Osteoblast (primary cell): ENCODE measurements around the gene CKM. TPM values are rescaled to one million over a fixed set of nuclear protein-coding genes. Genes with fewer than 3 reads are reported as not detected.
"Not testable (repeated sequence)": the region's sequence is repeated elsewhere in the genome, so short reads cannot be mapped to it uniquely, and the experiment has no call there.

Experiments used
- DNase-seq: peaks from one replicate; pipeline ENCODE4 v3.0.0; 2011; ENCODE audit warnings: low spot score, mixed read lengths; ENCODE audit not compliant: insufficient read length; ENCODE audit errors: missing footprints
- H2AFZ ChIP-seq: 2 replicates; pipeline ENCODE4 v1.6.0; 2011; ENCODE audit warnings: mild to moderate bottlenecking, low read length
- H3K27ac ChIP-seq: 2 replicates; pipeline ENCODE4 v1.5.1; 2011; ENCODE audit warnings: mild to moderate bottlenecking, low read depth, low read length, moderate library complexity
- H3K27me3 ChIP-seq: 2 replicates; pipeline ENCODE4 v1.6.0; 2012; ENCODE audit warnings: mild to moderate bottlenecking, control low read depth, inconsistent platforms, low read length, moderate library complexity; ENCODE audit not compliant: insufficient read depth
- H3K36me3 ChIP-seq: 2 replicates; pipeline ENCODE4 v1.5.1; 2011; ENCODE audit warnings: mild to moderate bottlenecking, low read length, control low read depth, moderate library complexity; ENCODE audit not compliant: insufficient read depth
- H3K4me1 ChIP-seq: 2 replicates; pipeline ENCODE4 v1.5.1; 2011; ENCODE audit warnings: mild to moderate bottlenecking, low read length, control low read depth, moderate library complexity; ENCODE audit not compliant: insufficient read depth
- H3K4me2 ChIP-seq: 2 replicates; pipeline ENCODE4 v1.6.0; 2011; ENCODE audit warnings: mild to moderate bottlenecking, low read length; ENCODE audit not compliant: insufficient read depth
- H3K4me3 ChIP-seq: fragments of 200-600 bp; sonication (generic); 3 replicates; pipeline ENCODE4 v1.5.1; 2012; ENCODE audit warnings: mild to moderate bottlenecking, low read length, inconsistent platforms; ENCODE audit not compliant: insufficient read depth
- H3K79me2 ChIP-seq: 2 replicates; pipeline ENCODE4 v1.6.0; 2012; ENCODE audit warnings: mild to moderate bottlenecking, low read length, control low read depth, inconsistent platforms; ENCODE audit not compliant: insufficient read depth
- H3K9me3 ChIP-seq: 2 replicates; pipeline ENCODE4 v1.5.1; 2011; ENCODE audit warnings: low read depth, low read length, control low read depth
- H4K20me1 ChIP-seq: 2 replicates; pipeline ENCODE4 v1.6.0; 2012; ENCODE audit warnings: mild to moderate bottlenecking, low read length, control low read depth; ENCODE audit not compliant: insufficient read depth
- CTCF ChIP-seq: IDR thresholded peaks from 2 replicates; pipeline ENCODE4 v1.5.1; 2011; ENCODE audit warnings: mild to moderate bottlenecking, low read depth, low read length, moderate library complexity; ENCODE audit errors: extremely low read depth
- total RNA-seq: library from RNA; depleted of rRNA; stranded (reverse); fragments of >200 nt; gene quantifications from 2 replicates; pipeline ENCODE4 v1.2.3, GENCODE V29; 2012

Gene CKM
- total RNA-seq, 1 donor, result 0.36 TPM

GRCh38 chr19:45315304-45315703 lies 7.4 kb downstream of the CKM start:
- Histone ChIP-seq H3K4me2 (no peak overlapping the region), H3K9me3 (no peaks in the 10 kb centered on the region), H4K20me1 (no peaks in the 10 kb centered on the region), H3K4me3 (no peak overlapping the region), H3K27ac (no peak overlapping the region), H2AFZ (no peak overlapping the region), H3K4me1 (no peaks in the 10 kb centered on the region), H3K27me3 (peaks cover 22% of the 10 kb centered on the region), H3K36me3 (no peaks in the 10 kb centered on the region), H3K79me2 (no peaks in the 10 kb centered on the region)
- no peak for DNase-seq
- TF ChIP-seq CTCF, result no peak

GRCh38 chr19:45314708-45315245 lies 7.9 kb downstream of the CKM start:
- H3K36me3 ChIP-seq, result no peaks in the 10 kb centered on the region
- no peak overlapping the region for H3K4me2 ChIP-seq
- H4K20me1 ChIP-seq, result no peaks in the 10 kb centered on the region
- H3K27me3 ChIP-seq, result peaks cover 22% of the 10 kb centered on the region
- H3K27ac ChIP-seq, result no peak overlapping the region
- H3K9me3 ChIP-seq, result no peaks in the 10 kb centered on the region
- TF ChIP-seq CTCF, result no peak
- H3K79me2 ChIP-seq, result no peaks in the 10 kb centered on the region
- no peak overlapping the region for H2AFZ ChIP-seq
- no peak for DNase-seq
- no peaks in the 10 kb centered on the region for H3K4me1 ChIP-seq
- H3K4me3 ChIP-seq, result no peak overlapping the region

GRCh38 chr19:45312285-45312684 lies 10.4 kb downstream of the CKM start:
- DNase-seq, H3K4me1 ChIP-seq: not testable (repeated sequence)

GRCh38 chr19:45311621-45312020 lies 11.1 kb downstream of the CKM start:
- Histone ChIP-seq H3K79me2 (no peaks in the 10 kb centered on the region), H3K4me1 (no peaks in the 10 kb centered on the region), H2AFZ (peak overlapping the region; percentile 60), H3K4me2 (no peak overlapping the region), H3K27me3 (peaks cover 22% of the 10 kb centered on the region), H3K9me3 (no peaks in the 10 kb centered on the region), H4K20me1 (no peaks in the 10 kb centered on the region), H3K27ac (no peak overlapping the region), H3K4me3 (no peak overlapping the region), H3K36me3 (no peaks in the 10 kb centered on the region)
- TF ChIP-seq CTCF, result no peak
- DNase-seq, result peak; percentile 79

More at GRCh38 chr19:45312285-45312684, 10.4 kb downstream of the CKM start:
- not testable (repeated sequence) for H2AFZ ChIP-seq, H3K27ac ChIP-seq, H3K4me3 ChIP-seq, H4K20me1 ChIP-seq, H3K79me2 ChIP-seq, H3K4me2 ChIP-seq, H3K9me3 ChIP-seq, H3K36me3 ChIP-seq
- peaks cover 22% of the 10 kb centered on the region for H3K27me3 ChIP-seq

GRCh38 chr19:45309322-45309721 lies 13.4 kb downstream of the CKM start:
- not testable (repeated sequence) for H3K27me3 ChIP-seq, H3K79me2 ChIP-seq, H3K4me3 ChIP-seq, H3K9me3 ChIP-seq, DNase-seq, H3K4me2 ChIP-seq, H4K20me1 ChIP-seq, H3K27ac ChIP-seq, H3K36me3 ChIP-seq, H3K4me1 ChIP-seq, H2AFZ ChIP-seq
